IMR-90 (cell line): ENCODE measurements around the gene CDHR2. TPM values are rescaled to one million over a fixed set of nuclear protein-coding genes. Genes with fewer than 3 reads are reported as not detected.

Experiments
- ATAC-seq: fragments of 200-7000 bp; cut with Tn5 transposase; 2 replicates; pipeline ENCODE4 v1.9.1; 2020; ENCODE audit warnings: low read depth, mild to moderate bottlenecking, moderate library complexity
- BruUV-seq: library from RNA; stranded (reverse); fragments of 400-500 nt; replicated peaks from 2 replicates; lab custom pipeline; 2021; lab: Mats Ljungman, UMichigan
- CTCF ChIA-PET: fragments of 300-600 bp; formaldehyde crosslinking; extraction: SDS; loops from one replicate; lab custom pipeline; 2021; ENCODE audit warnings: antibody characterized with exemption; lab: Yijun Ruan, JAX
- POLR2A ChIA-PET: fragments of 300-600 bp; sonication (Branson Sonifier 250); formaldehyde crosslinking; loops from one replicate; lab custom pipeline; 2022; ENCODE audit warnings: antibody characterized with exemption; ENCODE audit not compliant: unreplicated experiment; lab: Charles Lee
- DNase-seq: peaks from one replicate; pipeline ENCODE4 v3.0.0; 2013
- H2AFZ ChIP-seq: replicated peaks from 2 replicates; pipeline ENCODE3; 2013; ENCODE audit warnings: low read length, mild to moderate bottlenecking; ENCODE audit not compliant: poor library complexity
- H2AK5ac ChIP-seq: 2 replicates; pipeline ENCODE4 v1.6.1; 2013; ENCODE audit warnings: low read depth, low read length, inconsistent platforms
- H2AK9ac ChIP-seq: replicated peaks from 2 replicates; pipeline ENCODE3; 2013; ENCODE audit warnings: mild to moderate bottlenecking, low read depth, low read length, moderate library complexity; ENCODE audit not compliant: poor library complexity
- H2BK120ac ChIP-seq: 2 replicates; pipeline ENCODE4 v1.6.1; 2013; ENCODE audit warnings: low read depth, low read length, inconsistent platforms
- H2BK15ac ChIP-seq: 3 replicates; pipeline ENCODE4 v1.6.1; 2013; ENCODE audit warnings: low read depth, low read length, inconsistent platforms
- H2BK20ac ChIP-seq: 2 replicates; pipeline ENCODE4 v1.6.1; 2013; ENCODE audit warnings: low read depth, mild to moderate bottlenecking, inconsistent platforms, low read length, moderate library complexity
- H2BK5ac ChIP-seq: 2 replicates; pipeline ENCODE4 v1.6.1; 2013; ENCODE audit warnings: mild to moderate bottlenecking, low read depth, low read length, inconsistent platforms; ENCODE audit not compliant: poor library complexity, severe bottlenecking
- H3K14ac ChIP-seq: replicated peaks from 2 replicates; pipeline ENCODE4 v1.6.1; 2013; ENCODE audit warnings: low read depth, low read length, inconsistent platforms
- H3K18ac ChIP-seq: 2 replicates; pipeline ENCODE4 v1.6.1; 2013; ENCODE audit warnings: low read depth, low read length, control low read depth
- H3K23ac ChIP-seq: 2 replicates; pipeline ENCODE4 v1.6.1; 2013; ENCODE audit warnings: low read depth, low read length, inconsistent platforms
- H3K27ac ChIP-seq: 2 replicates; pipeline ENCODE4 v1.5.1; 2013; ENCODE audit warnings: mild to moderate bottlenecking, control low read depth, low read length; ENCODE audit not compliant: insufficient read depth
- H3K27me3 ChIP-seq: 2 replicates; pipeline ENCODE4 v1.6.1; 2013; ENCODE audit warnings: low read length; ENCODE audit not compliant: control insufficient read depth, insufficient read depth
- H3K36me3 ChIP-seq: 2 replicates; pipeline ENCODE4 v1.6.1; 2013; ENCODE audit warnings: low read length, mixed read lengths; ENCODE audit not compliant: control insufficient read depth, insufficient read depth
- H3K4ac ChIP-seq: 2 replicates; pipeline ENCODE4 v1.6.1; 2013; ENCODE audit warnings: low read depth, low read length, inconsistent platforms
- H3K4me1 ChIP-seq: 2 replicates; pipeline ENCODE4 v1.6.1; 2013; ENCODE audit warnings: low read length, mixed read lengths; ENCODE audit not compliant: control insufficient read depth, insufficient read depth
- H3K4me2 ChIP-seq: 2 replicates; pipeline ENCODE4 v1.6.1; 2013; ENCODE audit warnings: low read depth, mild to moderate bottlenecking, control low read depth, low read length, moderate library complexity
- H3K4me3 ChIP-seq: 2 replicates; pipeline ENCODE4 v1.5.1; 2013; ENCODE audit warnings: low read depth, mild to moderate bottlenecking, control low read depth, low read length, moderate library complexity; ENCODE audit not compliant: insufficient read depth
- H3K56ac ChIP-seq: 2 replicates; pipeline ENCODE4 v1.6.1; 2013; ENCODE audit warnings: low read length, inconsistent platforms; ENCODE audit not compliant: insufficient read depth; ENCODE audit errors: extremely low read depth
- H3K79me1 ChIP-seq, 2 experiments: 2 replicates each; pipeline ENCODE4 v1.6.1; 2013; ENCODE audit warnings: low read length in 2 of 2, inconsistent platforms in 1 of 2, low read depth in 1 of 2
- H3K9ac ChIP-seq: 2 replicates; pipeline ENCODE4 v1.6.1; 2013; ENCODE audit warnings: low read depth, low read length, control low read depth
- H3K9me1 ChIP-seq: 2 replicates; pipeline ENCODE4 v1.6.1; 2013; ENCODE audit warnings: low read length, inconsistent platforms; ENCODE audit not compliant: insufficient read depth
- H3K9me3 ChIP-seq: 2 replicates; pipeline ENCODE4 v1.6.1; 2013; ENCODE audit warnings: low read length; ENCODE audit not compliant: control insufficient read depth, insufficient read depth
- H4K20me1 ChIP-seq: 2 replicates; pipeline ENCODE4 v1.6.1; 2013; ENCODE audit warnings: low read length, inconsistent platforms; ENCODE audit not compliant: insufficient read depth
- H4K5ac ChIP-seq: 2 replicates; pipeline ENCODE4 v1.6.1; 2013; ENCODE audit warnings: mild to moderate bottlenecking, low read depth, low read length, control low read depth
- H4K8ac ChIP-seq, 2 experiments: 2 replicates each; pipeline ENCODE4 v1.6.1; 2013; ENCODE audit warnings: low read depth in 2 of 2, low read length in 2 of 2, control low read depth in 1 of 2, inconsistent platforms in 1 of 2
- H4K91ac ChIP-seq: 2 replicates; pipeline ENCODE4 v1.6.1; 2013; ENCODE audit warnings: low read depth, low read length, inconsistent platforms; ENCODE audit not compliant: insufficient read depth
- BHLHE40 ChIP-seq: fragments of 150-350 bp; IDR thresholded peaks from 2 replicates; pipeline ENCODE4 v1.6.1; 2016; ENCODE audit warnings: mild to moderate bottlenecking, low read depth, low read length
- CEBPB ChIP-seq: IDR thresholded peaks from 2 replicates; pipeline ENCODE4 v1.6.1; 2012; ENCODE audit warnings: low read depth, low read length, improper control_type of control experiment
- CHD1 ChIP-seq: IDR thresholded peaks from 2 replicates; pipeline ENCODE4 v1.6.1; 2012; ENCODE audit warnings: low read depth, low read length, improper control_type of control experiment
- FOS ChIP-seq: fragments of 150-350 bp; IDR thresholded peaks from 2 replicates; pipeline ENCODE4 v1.6.1; 2016; ENCODE audit warnings: low read depth, low read length
- MAFK ChIP-seq: IDR thresholded peaks from 2 replicates; pipeline ENCODE4 v1.6.1; 2012; ENCODE audit warnings: low read depth, low read length, improper control_type of control experiment
- MAZ ChIP-seq: IDR thresholded peaks from 2 replicates; pipeline ENCODE4 v1.6.1; 2012; ENCODE audit warnings: low read depth, mild to moderate bottlenecking, low read length, improper control_type of control experiment, moderate library complexity, borderline replicate concordance
- MXI1 ChIP-seq: IDR thresholded peaks from 2 replicates; pipeline ENCODE4 v1.6.1; 2012; ENCODE audit warnings: low read depth, mild to moderate bottlenecking, low read length, moderate library complexity, borderline replicate concordance
- NFE2L2 ChIP-seq: fragments of 150-350 bp; IDR thresholded peaks from 2 replicates; pipeline ENCODE4 v1.6.1; 2016; ENCODE audit warnings: low read depth, mild to moderate bottlenecking, low read length
- POLR2A ChIP-seq: IDR thresholded peaks from 2 replicates; pipeline ENCODE4 v1.6.1; 2012; ENCODE audit warnings: mild to moderate bottlenecking, low read depth, low read length
- RAD21 ChIP-seq: IDR thresholded peaks from 2 replicates; pipeline ENCODE4 v1.6.1; 2012; ENCODE audit warnings: low read length, improper control_type of control experiment
- RCOR1 ChIP-seq: IDR thresholded peaks from 2 replicates; pipeline ENCODE4 v1.6.1; 2012; ENCODE audit warnings: mild to moderate bottlenecking, low read length, improper control_type of control experiment; ENCODE audit not compliant: insufficient replicate concordance
- RFX5 ChIP-seq: IDR thresholded peaks from 2 replicates; pipeline ENCODE4 v1.8.0; 2012; ENCODE audit warnings: low read depth, mild to moderate bottlenecking, low read length, moderate library complexity
- SMC3 ChIP-seq: fragments of 150-350 bp; IDR thresholded peaks from 2 replicates; pipeline ENCODE4 v1.6.1; 2016; ENCODE audit warnings: low read depth, mild to moderate bottlenecking, antibody characterized with exemption, low read length, moderate library complexity
- WGBS, 2 experiments: methylation state at CpG; one replicate each; pipeline versions ENCODE4 v1.1.5 to v1.1.7; 2013; ENCODE audit warnings: missing lambda C conversion rate in 2 of 2; ENCODE audit not compliant: insufficient read length in 1 of 2; ENCODE audit errors: extremely low coverage in 2 of 2; 5-methylcytosine and 5-hydroxymethylcytosine counted together
- dilution Hi-C: fragments of 300-500 bp; cut with HindIII; formaldehyde crosslinking; loops from one replicate; pipeline ENCODE4 v1.14.3; 2018; ENCODE audit warnings: low sequenced_read_pairs; ENCODE audit not compliant: unreplicated experiment
- in situ Hi-C: fragments of 300-500 bp; cut with MboI; formaldehyde crosslinking; loops from 3 replicates; pipeline ENCODE4 v1.14.3; 2019; ENCODE audit warnings: low sequenced_read_pairs, inconsistent platforms, mixed read lengths
- intact Hi-C: fragments of 100-400 bp; cut with micrococcal nuclease; formaldehyde crosslinking; loops from 2 replicates; pipeline ENCODE4 v1.10.0; 2022
- polyA plus RNA-seq, 3 experiments: library from polyadenylated mRNA; depleted of rRNA; stranded (reverse); fragments of >200 nt; gene quantifications; 2 replicates each; pipeline ENCODE4 v1.2.3, GENCODE V29; 2012; ENCODE audit warnings: low replicate concordance in 1 of 3
- total RNA-seq: library from RNA; depleted of rRNA; stranded (reverse); fragments of >200 nt; gene quantifications from 2 replicates; pipeline ENCODE4 v1.2.3, GENCODE V29; 2012
- TF ChIP-seq, protein P1 (sequence below): fragments of 150-350 bp; IDR thresholded peaks from 2 replicates; pipeline ENCODE4 v1.6.1; 2017; ENCODE audit warnings: mild to moderate bottlenecking, antibody characterized with exemption, low read length, low read depth
- TF ChIP-seq, protein P2 (sequence below): fragments of 150-350 bp; IDR thresholded peaks from 2 replicates; pipeline ENCODE4 v1.6.1; 2016; ENCODE audit warnings: low read depth, mild to moderate bottlenecking, low read length, moderate library complexity, borderline replicate concordance
- TF ChIP-seq, protein P3 (sequence below): conservative IDR thresholded peaks from 2 replicates; pipeline ENCODE4 v1.5.1; 2012; ENCODE audit warnings: mild to moderate bottlenecking, low read depth, low read length, improper control_type of control experiment

Gene CDHR2
- total and polyA plus RNA-seq, 2 of the 4 experiments (the other 2 are of a cell fraction) = not detected

DNA sequence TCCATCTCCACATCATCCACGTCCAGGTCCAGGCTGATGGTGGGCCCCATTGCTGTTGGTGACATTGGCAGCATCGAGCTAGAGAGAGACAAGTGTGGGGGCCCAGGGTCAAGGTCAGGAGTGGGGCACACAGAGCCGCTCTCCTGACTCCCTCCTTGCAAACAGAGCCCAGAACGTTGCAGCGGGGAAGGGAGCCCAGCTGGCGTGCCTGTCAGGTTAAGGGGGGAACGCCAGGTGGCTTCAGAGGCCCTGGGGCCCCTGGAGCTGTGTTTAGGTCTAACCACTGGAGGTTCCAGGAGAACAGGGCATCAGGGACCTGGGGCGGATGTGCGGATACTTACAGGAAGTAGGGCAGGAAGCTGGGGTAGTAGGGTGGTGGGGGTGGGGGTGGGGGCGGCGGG, 19.4 kb upstream of the CDHR2 start:
- no peak overlapping the region for H2BK5ac ChIP-seq
- no peak overlapping the region for H3K14ac ChIP-seq
- H3K27ac ChIP-seq = no peak overlapping the region
- no peak overlapping the region for H2AK9ac ChIP-seq
- no peak overlapping the region for H2BK20ac ChIP-seq
- H3K18ac ChIP-seq = no peak overlapping the region
- H3K79me1 ChIP-seq = peaks cover 11 to 33% of the 10 kb centered on the region in 2 experiments
- no peak overlapping the region for H4K5ac ChIP-seq
- no peak overlapping the region for H2BK120ac ChIP-seq
- no peaks in the 10 kb centered on the region for H3K27me3 ChIP-seq
- H4K20me1 ChIP-seq = peaks cover 18% of the 10 kb centered on the region
- ChIA-PET POLR2A (no interaction called here), CTCF (no interaction called here)
- H3K23ac ChIP-seq = no peak overlapping the region
- 100% methylated on average over 2 of the region's 11 CpGs; no CpG with 5 or more reads in 1 of the 2 experiments for WGBS, 2 experiments
- peaks cover 15% of the 10 kb centered on the region for H3K4me1 ChIP-seq
- no peak overlapping the region for H2BK15ac ChIP-seq
- no peak overlapping the region for H3K4me3 ChIP-seq
- in situ Hi-C loops = no loop called here
- no peak overlapping the region for H2AK5ac ChIP-seq
- no peak overlapping the region for H3K56ac ChIP-seq
- DNase-seq (no peak), ATAC-seq (no peak)
- no peak overlapping the region for H3K4ac ChIP-seq
- H4K8ac ChIP-seq = no peak overlapping the region
- TF ChIP-seq RAD21 (no peak), BHLHE40 (no peak), NFE2L2 (no peak), MAFK (no peak), MXI1 (no peak), SMC3 (no peak), MAZ (no peak), RCOR1 (no peak), RFX5 (no peak), FOS (no peak), CEBPB (no peak), CHD1 (no peak), POLR2A (no peak)
- TF ChIP-seq, protein P1, sequence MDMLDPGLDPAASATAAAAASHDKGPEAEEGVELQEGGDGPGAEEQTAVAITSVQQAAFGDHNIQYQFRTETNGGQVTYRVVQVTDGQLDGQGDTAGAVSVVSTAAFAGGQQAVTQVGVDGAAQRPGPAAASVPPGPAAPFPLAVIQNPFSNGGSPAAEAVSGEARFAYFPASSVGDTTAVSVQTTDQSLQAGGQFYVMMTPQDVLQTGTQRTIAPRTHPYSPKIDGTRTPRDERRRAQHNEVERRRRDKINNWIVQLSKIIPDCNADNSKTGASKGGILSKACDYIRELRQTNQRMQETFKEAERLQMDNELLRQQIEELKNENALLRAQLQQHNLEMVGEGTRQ = no peak
- TF ChIP-seq, protein P2, sequence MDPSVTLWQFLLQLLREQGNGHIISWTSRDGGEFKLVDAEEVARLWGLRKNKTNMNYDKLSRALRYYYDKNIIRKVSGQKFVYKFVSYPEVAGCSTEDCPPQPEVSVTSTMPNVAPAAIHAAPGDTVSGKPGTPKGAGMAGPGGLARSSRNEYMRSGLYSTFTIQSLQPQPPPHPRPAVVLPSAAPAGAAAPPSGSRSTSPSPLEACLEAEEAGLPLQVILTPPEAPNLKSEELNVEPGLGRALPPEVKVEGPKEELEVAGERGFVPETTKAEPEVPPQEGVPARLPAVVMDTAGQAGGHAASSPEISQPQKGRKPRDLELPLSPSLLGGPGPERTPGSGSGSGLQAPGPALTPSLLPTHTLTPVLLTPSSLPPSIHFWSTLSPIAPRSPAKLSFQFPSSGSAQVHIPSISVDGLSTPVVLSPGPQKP = no peak
- TF ChIP-seq, protein P3, sequence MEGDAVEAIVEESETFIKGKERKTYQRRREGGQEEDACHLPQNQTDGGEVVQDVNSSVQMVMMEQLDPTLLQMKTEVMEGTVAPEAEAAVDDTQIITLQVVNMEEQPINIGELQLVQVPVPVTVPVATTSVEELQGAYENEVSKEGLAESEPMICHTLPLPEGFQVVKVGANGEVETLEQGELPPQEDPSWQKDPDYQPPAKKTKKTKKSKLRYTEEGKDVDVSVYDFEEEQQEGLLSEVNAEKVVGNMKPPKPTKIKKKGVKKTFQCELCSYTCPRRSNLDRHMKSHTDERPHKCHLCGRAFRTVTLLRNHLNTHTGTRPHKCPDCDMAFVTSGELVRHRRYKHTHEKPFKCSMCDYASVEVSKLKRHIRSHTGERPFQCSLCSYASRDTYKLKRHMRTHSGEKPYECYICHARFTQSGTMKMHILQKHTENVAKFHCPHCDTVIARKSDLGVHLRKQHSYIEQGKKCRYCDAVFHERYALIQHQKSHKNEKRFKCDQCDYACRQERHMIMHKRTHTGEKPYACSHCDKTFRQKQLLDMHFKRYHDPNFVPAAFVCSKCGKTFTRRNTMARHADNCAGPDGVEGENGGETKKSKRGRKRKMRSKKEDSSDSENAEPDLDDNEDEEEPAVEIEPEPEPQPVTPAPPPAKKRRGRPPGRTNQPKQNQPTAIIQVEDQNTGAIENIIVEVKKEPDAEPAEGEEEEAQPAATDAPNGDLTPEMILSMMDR = no peak
- peaks cover 43% of the 10 kb centered on the region for H3K36me3 ChIP-seq
- H3K9me1 ChIP-seq = peaks cover 7% of the 10 kb centered on the region; the same call in 1 of the 2 replicates
- no peak overlapping the region for H3K9ac ChIP-seq
- H4K91ac ChIP-seq = no peak overlapping the region
- no peaks in the 10 kb centered on the region for H3K9me3 ChIP-seq
- dilution Hi-C loops = no loop called here
- no TSS peak for BruUV-seq
- intact Hi-C loops = no loop called here
- H2AFZ ChIP-seq = no peak overlapping the region
- no peak overlapping the region for H3K4me2 ChIP-seq
